Kasumi-1 (cell line): ENCODE data around the gene KIAA1614.
"Not testable (repeated sequence)": the region's sequence is repeated elsewhere in the genome, so short reads cannot be mapped to it uniquely, and the experiment has no call there.

ENCODE experiments used
- DNase-seq, 2 experiments: peaks; one replicate each; lab custom pipeline; 2025; lab: John Stamatoyannopoulos, UW

KIAA1614 gene

DNA sequence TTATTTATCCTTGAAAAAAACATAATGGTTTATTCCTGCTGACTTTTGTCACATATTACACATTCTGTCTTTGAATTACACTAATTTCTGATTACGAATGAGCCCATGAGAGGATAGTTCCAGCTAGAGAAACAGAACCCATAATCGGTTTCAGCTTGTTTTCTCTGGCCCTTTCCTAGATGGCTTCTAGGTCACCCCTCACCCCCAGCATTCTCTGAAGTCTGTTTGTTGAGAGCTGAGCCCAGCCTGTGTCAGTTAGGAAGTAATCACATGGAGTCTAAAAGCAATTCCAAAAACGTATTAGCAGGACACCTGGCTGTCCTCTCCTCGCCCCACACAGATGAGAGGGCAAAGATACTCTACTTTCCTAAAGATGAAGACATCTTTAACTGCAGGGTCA, 48.9 kb downstream of the KIAA1614 start:
- no peak for DNase-seq

GRCh38 chr1:180962178-180962577, 49.5 kb downstream of the KIAA1614 start:
- no peak for DNase-seq

GRCh38 chr1:180964056-180964455, 51.4 kb downstream of the KIAA1614 start:
- no peak for DNase-seq

- DNase-seq: no peak
Observed at GRCh38 chr1:180964595-180964994, 51.9 kb downstream of the KIAA1614 start.

GRCh38 chr1:180966312-180966711, 53.6 kb downstream of the KIAA1614 start:
- DNase-seq: no peak

DNA sequence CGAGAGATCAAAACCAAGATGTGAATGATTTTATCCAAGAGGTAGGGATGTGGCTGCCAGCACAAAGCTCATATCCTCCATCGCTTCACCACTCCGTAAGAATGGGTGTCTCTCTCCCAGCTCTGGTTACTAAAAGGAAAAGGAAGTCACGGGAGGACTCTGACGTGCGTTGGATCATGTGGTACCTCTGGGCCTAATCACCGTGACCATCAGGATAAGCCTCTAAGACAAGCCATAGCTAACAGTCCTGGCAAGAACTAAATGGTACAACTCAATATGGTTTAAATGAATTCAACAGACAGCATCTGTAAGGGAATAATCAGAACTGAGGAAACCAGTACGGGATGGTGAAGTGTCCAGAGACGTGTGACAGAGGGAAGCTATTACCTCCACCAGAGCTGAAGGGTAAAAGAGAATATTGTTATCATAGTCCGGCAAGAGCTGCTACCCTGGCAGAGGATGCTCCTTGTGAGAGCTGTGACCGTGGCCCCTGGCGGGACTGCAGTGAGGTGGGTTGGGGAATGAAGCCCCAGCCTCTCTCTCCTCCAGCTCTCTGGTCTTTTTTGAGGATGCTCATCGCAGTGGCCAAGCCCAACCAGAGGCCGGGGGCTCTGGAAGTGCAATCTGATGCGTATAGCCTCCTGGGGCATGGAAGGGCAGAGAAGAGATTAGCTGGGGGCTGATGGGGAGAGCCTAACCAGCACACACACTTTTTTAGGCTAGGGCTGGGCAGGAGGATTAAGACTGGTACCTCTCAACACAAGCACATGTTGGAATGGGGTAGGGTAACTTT, 54.2 kb downstream of the KIAA1614 start:
- no peak for DNase-seq

DNA sequence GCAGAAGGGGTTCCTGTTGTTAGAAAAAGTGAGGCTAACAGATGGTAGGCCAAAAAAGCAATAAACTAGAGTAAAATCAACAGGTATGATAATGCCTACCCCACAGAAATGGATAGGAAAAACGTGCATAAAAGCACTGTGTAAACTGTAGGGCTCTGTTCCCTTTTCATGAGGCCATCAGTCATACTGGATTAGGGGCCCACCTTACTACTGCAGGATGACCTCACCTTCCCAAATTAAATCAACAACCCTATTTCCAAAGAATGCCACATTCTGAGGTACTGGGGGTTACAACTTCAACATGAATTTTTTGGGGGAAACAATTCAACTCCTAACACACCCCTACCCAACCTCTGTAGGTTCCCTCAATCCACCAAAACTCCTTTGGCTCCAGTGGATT, 54.9 kb downstream of the KIAA1614 start:
- no peak for DNase-seq

GRCh38 chr1:180968834-180969233, 56.1 kb downstream of the KIAA1614 start:
- DNase-seq: not testable (repeated sequence)

DNA sequence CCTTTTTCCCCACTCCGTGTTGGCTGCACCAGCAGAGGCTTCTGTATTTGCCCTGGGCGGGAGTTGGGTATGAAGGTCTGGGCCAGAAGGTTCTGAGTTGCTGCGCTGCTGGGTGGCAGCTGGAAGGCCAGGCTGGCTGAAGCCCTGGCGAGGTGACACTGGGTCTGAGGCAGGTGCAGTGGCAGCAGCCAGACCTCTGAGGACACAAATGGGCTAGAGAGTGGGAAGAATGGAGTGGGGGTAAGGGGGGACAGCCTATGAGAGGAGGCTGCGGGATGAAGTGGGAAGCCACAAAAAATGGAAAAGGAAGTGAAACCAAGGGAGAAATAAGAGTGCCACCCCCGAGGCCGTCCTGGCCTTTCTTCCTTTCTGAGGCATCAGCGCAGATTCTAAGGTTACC, 56.7 kb downstream of the KIAA1614 start:
- no peak for DNase-seq

DNA sequence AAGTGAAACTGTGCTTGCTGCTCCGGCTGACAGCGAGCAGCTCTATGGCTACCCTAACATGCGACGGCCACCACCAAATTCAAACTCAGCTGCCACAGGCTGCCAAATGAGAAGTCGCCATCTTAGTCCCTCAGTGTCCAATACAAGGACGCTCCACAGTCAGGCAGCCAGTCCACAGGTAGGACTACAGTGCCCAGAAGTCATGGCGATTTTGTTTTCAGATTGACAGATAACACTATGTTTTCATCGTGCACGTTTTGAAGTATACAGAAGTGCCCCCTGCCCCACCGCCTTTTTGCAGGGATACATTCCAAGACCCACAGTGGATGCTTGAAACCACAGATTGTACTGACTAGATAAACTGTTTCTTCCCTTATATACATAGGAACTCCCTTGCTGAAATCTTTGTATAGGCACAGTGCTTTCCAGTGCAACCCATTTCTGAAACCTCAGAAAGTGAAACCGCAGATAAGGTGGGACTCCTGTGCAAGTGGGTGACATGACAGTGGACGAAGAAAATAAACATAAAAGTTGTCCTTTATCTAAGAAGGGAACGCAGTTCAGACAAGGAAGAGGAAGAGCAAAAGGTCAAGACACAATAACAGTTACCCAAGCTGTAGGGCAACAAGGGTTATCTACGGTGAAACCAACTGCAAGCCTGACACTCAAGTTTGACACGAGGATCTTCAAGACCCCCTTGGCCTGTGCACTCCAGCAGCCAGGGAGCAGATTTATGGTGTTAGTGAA, 57.8 kb downstream of the KIAA1614 start:
- DNase-seq: no peak

DNA sequence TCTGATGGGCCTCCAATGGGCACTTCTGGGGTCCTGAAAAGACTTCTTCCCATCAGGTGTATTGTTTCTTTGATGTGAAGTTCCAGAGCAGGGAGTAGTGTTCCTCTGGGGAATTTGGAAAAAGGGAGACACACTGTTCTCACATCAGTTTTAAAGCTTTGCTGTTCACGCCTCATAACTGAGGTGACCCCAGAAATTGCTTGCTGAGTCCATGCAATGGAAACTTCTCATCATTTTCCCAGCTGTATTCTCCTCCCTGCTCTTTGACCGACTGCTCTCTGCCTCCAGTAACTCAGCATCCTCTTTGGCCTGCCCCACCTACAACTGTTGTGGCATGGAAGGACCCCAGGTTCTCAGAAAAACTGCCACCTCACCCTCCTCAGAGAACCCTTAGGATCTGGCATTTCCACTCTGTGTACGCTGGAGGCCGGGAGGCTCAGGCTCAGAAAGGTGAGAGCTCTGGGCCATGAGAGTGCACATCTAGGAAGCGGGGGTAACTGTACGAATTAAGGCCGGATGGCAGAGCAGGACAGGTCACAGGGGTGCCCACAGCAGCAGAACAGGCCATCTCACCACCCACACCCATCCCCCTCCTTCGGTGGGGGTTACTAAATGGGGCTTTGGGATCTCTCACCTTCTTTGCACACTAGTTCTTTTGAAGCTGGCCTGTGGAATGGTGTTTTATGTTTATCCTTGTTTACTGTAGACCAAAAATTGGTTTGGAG, 58.7 kb downstream of the KIAA1614 start:
- no peak for DNase-seq

- DNase-seq: no peak
Observed at GRCh38 chr1:180973369-180973768, 60.7 kb downstream of the KIAA1614 start.

DNA sequence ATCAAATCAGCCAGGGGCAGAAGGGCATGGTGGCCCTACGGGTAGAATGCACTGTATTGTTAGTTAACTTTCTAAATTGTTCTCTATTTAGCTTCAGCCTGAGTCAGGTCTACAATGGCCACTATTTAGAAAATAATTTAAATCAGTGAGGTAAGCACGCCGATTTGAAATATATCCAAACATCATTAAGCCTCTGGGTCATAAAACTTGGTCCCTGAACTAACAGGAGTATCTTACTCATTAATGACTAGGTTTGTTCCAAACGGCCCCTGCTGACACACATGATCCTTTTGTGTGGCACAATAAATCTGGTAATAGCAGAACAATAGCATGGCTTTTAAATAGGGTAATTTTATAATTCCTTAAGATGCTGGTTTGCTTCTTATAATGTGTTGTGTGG, 61.5 kb downstream of the KIAA1614 start:
- no peak for DNase-seq

GRCh38 chr1:180975551-180975950, 62.9 kb downstream of the KIAA1614 start:
- DNase-seq: no peak

DNA sequence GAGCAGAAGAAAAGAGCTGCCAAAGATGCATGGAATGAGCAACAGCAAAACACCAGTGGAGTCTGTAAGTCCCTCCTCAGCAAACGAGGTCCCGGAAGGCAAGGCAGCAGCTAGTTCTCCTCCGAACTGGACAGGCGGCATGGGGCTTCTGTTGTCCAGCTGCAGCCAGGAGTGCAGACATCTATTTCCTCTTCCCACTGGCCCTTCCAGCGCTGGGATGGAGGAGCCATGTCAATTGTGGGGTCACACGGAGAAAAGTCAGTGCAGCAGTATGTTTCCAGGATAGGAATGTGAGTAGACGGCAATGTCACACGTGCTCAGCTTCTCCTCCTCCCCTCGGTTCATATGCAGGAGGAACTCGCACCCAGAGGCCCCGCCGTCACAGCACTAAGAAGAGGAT, 63.5 kb downstream of the KIAA1614 start:
- DNase-seq: no peak

DNA sequence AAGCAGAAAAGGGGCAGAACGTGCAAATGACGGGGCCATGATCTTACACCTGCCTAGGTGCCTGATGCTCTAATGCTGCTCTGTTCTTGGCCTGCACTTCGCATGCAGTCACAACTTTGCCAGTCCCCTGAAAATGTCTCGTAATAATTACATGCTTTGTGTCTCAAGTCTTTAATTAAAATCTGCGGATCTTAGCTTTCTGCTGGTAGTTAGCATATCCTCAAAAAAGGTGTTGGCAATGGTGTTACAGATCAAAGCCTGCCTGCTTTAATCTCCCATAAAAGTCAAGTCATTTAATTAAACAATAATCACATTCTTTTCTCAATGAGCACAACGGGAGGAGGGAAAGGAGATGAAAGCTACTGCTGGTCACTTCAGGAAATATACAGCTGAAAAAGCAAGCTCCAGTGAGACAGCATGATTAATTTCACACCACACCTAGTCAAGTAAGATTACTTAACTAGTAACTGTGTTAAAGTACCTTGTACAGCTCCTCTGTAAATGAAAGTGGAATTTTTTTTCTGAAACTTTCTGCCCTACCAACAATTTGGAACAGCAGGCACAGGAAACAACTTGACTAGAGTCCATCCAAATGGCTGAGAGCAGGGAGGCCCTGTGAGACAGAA, 64.1 kb downstream of the KIAA1614 start:
- DNase-seq: no peak

- peak; percentile 76 to 83 for DNase-seq
Observed at GRCh38 chr1:180981596-180982387, 69.1 kb downstream of the KIAA1614 start.

- no peak for DNase-seq
Observed at GRCh38 chr1:180982422-180982821, 69.7 kb downstream of the KIAA1614 start.

GRCh38 chr1:180988253-180988752, 75.6 kb downstream of the KIAA1614 start:
- DNase-seq: no peak

GRCh38 chr1:180994262-180994661, 81.6 kb downstream of the KIAA1614 start:
- no peak for DNase-seq

- no peak for DNase-seq
Observed at GRCh38 chr1:180997843-180998504, 85.3 kb downstream of the KIAA1614 start.
